MCF 10A (cell line): ENCODE results near the gene ZNF503. TPM values are rescaled to one million over a fixed set of nuclear protein-coding genes. Genes with fewer than 3 reads are reported as not detected.
A peak's percentile ranks its signal among the peaks of the same experiment; 100 is the strongest.

Experiments used
- BruUV-seq: library from RNA; stranded (reverse); fragments of 400-500 nt; replicated peaks from 2 replicates; lab custom pipeline; 2021; lab: Mats Ljungman, UMichigan
- CTCF ChIA-PET: fragments of 300-600 bp; sonication (Branson Sonifier 250); formaldehyde crosslinking; extraction: SDS; loops from one replicate; lab custom pipeline; 2021; ENCODE audit warnings: antibody characterized with exemption, inconsistent platforms; lab: Yijun Ruan, JAX
- POLR2A ChIA-PET: fragments of 300-600, 350-650 bp; sonication (Branson Sonifier 250); formaldehyde crosslinking; extraction: SDS; loops from one replicate; lab custom pipeline; 2020; ENCODE audit warnings: antibody characterized with exemption, inconsistent platforms; lab: Yijun Ruan, JAX
- DNase-seq: peaks from one replicate; pipeline ENCODE4 v3.0.0-alpha.2; 2018; ENCODE audit not compliant: unreplicated experiment
- H3K27ac Mint-ChIP-seq: one replicate; pipeline ENCODE4 v1.8.0; 2022; ENCODE audit warnings: mild to moderate bottlenecking, low read depth, mixed read lengths; ENCODE audit not compliant: unreplicated experiment
- H3K27me3 Mint-ChIP-seq: one replicate; pipeline ENCODE4 v1.8.0; 2022; ENCODE audit warnings: mixed read lengths; ENCODE audit not compliant: insufficient read depth, unreplicated experiment
- H3K36me3 Mint-ChIP-seq: one replicate; pipeline ENCODE4 v1.8.0; 2022; ENCODE audit warnings: mild to moderate bottlenecking, moderate library complexity, mixed read lengths; ENCODE audit not compliant: insufficient read depth, unreplicated experiment
- H3K4me1 Mint-ChIP-seq: one replicate; pipeline ENCODE4 v1.8.0; 2022; ENCODE audit warnings: mixed read lengths; ENCODE audit not compliant: insufficient read depth, unreplicated experiment
- H3K4me3 Mint-ChIP-seq: one replicate; pipeline ENCODE4 v1.8.0; 2022; ENCODE audit warnings: mild to moderate bottlenecking, moderate library complexity, mixed read lengths; ENCODE audit not compliant: unreplicated experiment
- H3K9me3 Mint-ChIP-seq: one replicate; pipeline ENCODE4 v1.8.0; 2022; ENCODE audit warnings: mixed read lengths; ENCODE audit not compliant: unreplicated experiment
- intact Hi-C: fragments of 100-400 bp; cut with micrococcal nuclease; formaldehyde crosslinking; loops from 2 replicates; pipeline ENCODE4 v1.14.1; 2022
- total RNA-seq: library from RNA; stranded (reverse); gene quantifications from 2 replicates; pipeline ENCODE4 v1.2.3, GENCODE V29; 2022
- TF ChIP-seq, protein P1 (sequence below): fragments of 200-600 bp; IDR thresholded peaks from one replicate; pipeline ENCODE4 v1.8.0; 2022; ENCODE audit warnings: antibody characterized with exemption, mild to moderate bottlenecking; ENCODE audit not compliant: unreplicated experiment

The ZNF503 gene
- total RNA-seq, 1 experiment from 2014 or later, result 7.3 TPM

DNA sequence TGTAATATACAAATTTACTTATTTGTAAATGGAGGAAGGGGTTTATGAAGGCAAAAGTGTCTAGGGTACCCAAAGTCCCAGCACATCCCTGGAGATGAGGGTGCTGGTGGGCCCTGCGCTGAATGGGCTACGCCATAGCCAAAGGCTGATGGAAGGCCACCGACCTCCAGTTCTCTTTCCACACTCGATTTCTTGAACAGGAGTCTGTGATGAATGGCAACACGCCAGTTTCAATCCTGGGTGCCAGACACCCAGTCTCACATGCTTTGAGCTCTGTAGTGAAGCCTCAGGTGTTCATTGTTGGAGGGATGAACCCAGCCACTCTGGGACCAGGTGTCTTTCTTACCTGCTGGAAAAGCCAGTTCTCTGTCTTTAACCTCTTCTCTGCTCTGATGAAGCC lies 30.6 kb upstream of the ZNF503 start:
- no peak for DNase-seq
- ChIA-PET POLR2A (interaction anchor here (0.8 kb wide), 1 partner anchor 9 kb away, joined by 5 read pairs; no protein-coding TSS in a partner anchor), CTCF (no interaction called here)
- peak overlapping the region; percentile 46 for H3K27ac Mint-ChIP-seq
- no peaks in the 10 kb centered on the region for H3K36me3 Mint-ChIP-seq
- intact Hi-C loops, result no loop called here
- no peaks in the 10 kb centered on the region for H3K9me3 Mint-ChIP-seq
- TF ChIP-seq, protein P1, sequence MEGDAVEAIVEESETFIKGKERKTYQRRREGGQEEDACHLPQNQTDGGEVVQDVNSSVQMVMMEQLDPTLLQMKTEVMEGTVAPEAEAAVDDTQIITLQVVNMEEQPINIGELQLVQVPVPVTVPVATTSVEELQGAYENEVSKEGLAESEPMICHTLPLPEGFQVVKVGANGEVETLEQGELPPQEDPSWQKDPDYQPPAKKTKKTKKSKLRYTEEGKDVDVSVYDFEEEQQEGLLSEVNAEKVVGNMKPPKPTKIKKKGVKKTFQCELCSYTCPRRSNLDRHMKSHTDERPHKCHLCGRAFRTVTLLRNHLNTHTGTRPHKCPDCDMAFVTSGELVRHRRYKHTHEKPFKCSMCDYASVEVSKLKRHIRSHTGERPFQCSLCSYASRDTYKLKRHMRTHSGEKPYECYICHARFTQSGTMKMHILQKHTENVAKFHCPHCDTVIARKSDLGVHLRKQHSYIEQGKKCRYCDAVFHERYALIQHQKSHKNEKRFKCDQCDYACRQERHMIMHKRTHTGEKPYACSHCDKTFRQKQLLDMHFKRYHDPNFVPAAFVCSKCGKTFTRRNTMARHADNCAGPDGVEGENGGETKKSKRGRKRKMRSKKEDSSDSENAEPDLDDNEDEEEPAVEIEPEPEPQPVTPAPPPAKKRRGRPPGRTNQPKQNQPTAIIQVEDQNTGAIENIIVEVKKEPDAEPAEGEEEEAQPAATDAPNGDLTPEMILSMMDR, result no peak
- BruUV-seq, result no TSS peak
- H3K4me1 Mint-ChIP-seq, result peaks cover 27% of the 10 kb centered on the region
- H3K4me3 Mint-ChIP-seq, result no peak overlapping the region
- no peaks in the 10 kb centered on the region for H3K27me3 Mint-ChIP-seq

DNA sequence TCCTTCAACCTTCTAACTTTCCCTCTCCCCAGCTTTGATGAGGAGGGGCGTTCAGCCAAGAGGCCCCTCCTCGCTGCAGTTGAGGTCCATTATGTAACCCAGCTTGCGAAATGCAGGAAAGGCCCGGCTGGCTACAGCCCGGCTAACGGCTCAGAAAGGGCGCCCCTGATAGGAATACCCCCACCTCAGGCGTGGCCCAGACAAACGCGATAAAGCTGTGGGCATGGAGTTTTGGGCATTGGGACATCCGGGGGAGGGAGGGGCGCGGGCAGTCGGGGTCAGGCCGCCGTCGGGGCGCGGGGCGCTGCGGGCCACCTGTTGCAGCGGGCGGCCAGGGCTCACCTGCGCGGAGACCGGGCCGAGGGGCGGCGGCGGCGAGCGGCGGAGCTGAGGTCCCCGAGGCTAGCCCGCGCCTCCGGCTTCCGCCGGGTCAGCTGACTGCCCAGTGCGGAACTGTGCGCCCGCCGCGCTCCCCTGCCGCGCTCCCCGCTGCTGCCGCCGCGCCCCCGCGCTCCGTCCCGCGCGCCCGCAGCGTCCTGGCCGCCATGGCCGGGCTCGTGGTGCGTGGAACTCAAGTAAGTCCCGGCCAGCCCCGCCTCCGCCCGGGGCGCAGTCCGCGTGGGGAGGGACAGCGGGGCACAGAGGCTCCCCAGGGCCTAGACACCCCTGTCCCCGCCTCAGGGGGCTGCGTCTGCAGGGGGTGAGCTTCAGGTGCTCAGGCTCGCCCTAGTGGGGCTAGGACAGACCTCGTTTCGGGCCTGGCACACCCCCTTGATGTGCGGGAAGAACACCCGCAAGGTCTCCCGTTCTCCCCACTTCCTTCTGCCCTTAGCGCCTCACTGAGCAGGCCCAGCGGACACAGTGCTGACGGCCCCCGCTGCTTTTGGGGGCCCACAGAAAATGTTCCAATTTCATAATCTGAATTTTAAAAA lies 29.9 kb upstream of the ZNF503 start, which contains the start of gene LRMDA:
Gene LRMDA (plus strand): TSS at position 445 of the 932 bp plus-strand sequence.
- ChIA-PET POLR2A (interaction anchor here (4.3 to 4.5 kb wide), 2 partner anchors 29 to 37 kb away, joined by 19 to 54 read pairs; partner anchors contain the start of gene ZNF503), CTCF (no interaction called here)
- peaks cover 27% of the 10 kb centered on the region for H3K4me1 Mint-ChIP-seq
- intact Hi-C loops, result no loop called here
- H3K4me3 Mint-ChIP-seq, result no peak within 1 kb of the TSS
- peak; percentile 45 for DNase-seq
- peak within 1 kb of the TSS; percentile 46 for H3K27ac Mint-ChIP-seq
- TF ChIP-seq, protein P1, result no peak
- BruUV-seq, result no TSS peak
- H3K27me3 Mint-ChIP-seq, result no peaks in the 10 kb centered on the region
- H3K9me3 Mint-ChIP-seq, result no peaks in the 10 kb centered on the region
- no peaks in the 10 kb centered on the region for H3K36me3 Mint-ChIP-seq

- BruUV-seq, result no TSS peak
- no peaks in the 10 kb centered on the region for H3K9me3 Mint-ChIP-seq
- ChIA-PET POLR2A (interaction anchor here (0.7 to 4.5 kb wide), 8 partner anchors 12 to 364 kb away, joined by 3 to 54 read pairs (median 12); partner anchors contain the start of gene ZNF503), CTCF (interaction anchor here (0.6 to 1.2 kb wide), 4 partner anchors 38 to 480 kb away, joined by 3 to 5 read pairs (median 3); no protein-coding TSS in a partner anchor)
- intact Hi-C loops, result no loop called here
- peak; percentile 77 for DNase-seq
- no peak overlapping the region for H3K4me3 Mint-ChIP-seq
- no peaks in the 10 kb centered on the region for H3K27me3 Mint-ChIP-seq
- TF ChIP-seq, protein P1, result no peak
- no peak overlapping the region for H3K27ac Mint-ChIP-seq
- no peaks in the 10 kb centered on the region for H3K36me3 Mint-ChIP-seq
- H3K4me1 Mint-ChIP-seq, result peaks cover 27% of the 10 kb centered on the region
These were observed 28.6 kb upstream of the ZNF503 start for GRCh38 chr10:75430000-75430763.
